Progenitor cell of endocrine pancreas (in vitro differentiated cells): Measurements from ENCODE around the gene NRP2. TPM values are rescaled to one million over a fixed set of nuclear protein-coding genes. Genes with fewer than 3 reads are reported as not detected.

ENCODE experiments used
- DNase-seq: peaks from one replicate; pipeline ENCODE4 v3.0.0; 2021; ENCODE audit warnings: low spot score; ENCODE audit not compliant: unreplicated experiment
- H3K27ac Mint-ChIP-seq: 2 replicates; pipeline ENCODE4 v1.8.0; 2021; ENCODE audit warnings: mild to moderate bottlenecking, moderate library complexity, mixed read lengths
- H3K27me3 Mint-ChIP-seq: 2 replicates; pipeline ENCODE4 v1.8.0; 2021; ENCODE audit warnings: mixed read lengths
- H3K36me3 Mint-ChIP-seq: 2 replicates; pipeline ENCODE4 v1.8.0; 2022; ENCODE audit warnings: mixed read lengths; ENCODE audit not compliant: insufficient read depth
- H3K4me1 Mint-ChIP-seq: 2 replicates; pipeline ENCODE4 v1.8.0; 2021; ENCODE audit warnings: low read depth, mixed read lengths
- H3K4me3 Mint-ChIP-seq: 2 replicates; pipeline ENCODE4 v1.8.0; 2021; ENCODE audit warnings: low read depth, mild to moderate bottlenecking, moderate library complexity, mixed read lengths
- H3K9me3 Mint-ChIP-seq: 2 replicates; pipeline ENCODE4 v1.8.0; 2021; ENCODE audit warnings: low read depth, mixed read lengths
- CTCF ChIP-seq: fragments of 200-600 bp; sonication (generic); IDR thresholded peaks from one replicate; pipeline ENCODE4 v1.5.0; 2021; ENCODE audit warnings: antibody characterized with exemption, mild to moderate bottlenecking; ENCODE audit not compliant: unreplicated experiment
- total RNA-seq: library from RNA; stranded (reverse); gene quantifications from 2 replicates; pipeline ENCODE4 v1.2.1, GENCODE V29; 2021

The NRP2 gene
- total RNA-seq, 1 donor from 2014 or later = 6.3 TPM

GRCh38 chr2:205750797-205751196, 68.5 kb downstream of the NRP2 start:
- no peaks in the 10 kb centered on the region for H3K36me3 Mint-ChIP-seq
- H3K4me3 Mint-ChIP-seq = no peak overlapping the region

GRCh38 chr2:205751569-205752031, 69.3 kb downstream of the NRP2 start:
- Mint-ChIP-seq H3K4me1 (peaks cover 22% of the 10 kb centered on the region), H3K36me3 (no peaks in the 10 kb centered on the region)

More at GRCh38 chr2:205750797-205751196, 68.5 kb downstream of the NRP2 start:
- no peak for DNase-seq
- H3K27me3 Mint-ChIP-seq = peaks cover 6% of the 10 kb centered on the region
- H3K4me1 Mint-ChIP-seq = peaks cover 22% of the 10 kb centered on the region
- no peaks in the 10 kb centered on the region for H3K9me3 Mint-ChIP-seq
- H3K27ac Mint-ChIP-seq = no peak overlapping the region
- TF ChIP-seq CTCF = no peak

GRCh38 chr2:205752296-205752820, 70.1 kb downstream of the NRP2 start:
- Mint-ChIP-seq H3K9me3 (no peaks in the 10 kb centered on the region), H3K4me3 (no peak overlapping the region), H3K27me3 (peaks cover 6% of the 10 kb centered on the region), H3K27ac (no peak overlapping the region), H3K36me3 (no peaks in the 10 kb centered on the region), H3K4me1 (peaks cover 24% of the 10 kb centered on the region)
- no peak for DNase-seq
- TF ChIP-seq CTCF = no peak

More at GRCh38 chr2:205751569-205752031, 69.3 kb downstream of the NRP2 start:
- Mint-ChIP-seq H3K27me3 (peaks cover 6% of the 10 kb centered on the region), H3K4me3 (no peak overlapping the region), H3K27ac (no peak overlapping the region), H3K9me3 (no peaks in the 10 kb centered on the region)
- DNase-seq = no peak
- no peak for TF ChIP-seq CTCF

GRCh38 chr2:205752924-205753323, 70.6 kb downstream of the NRP2 start:
- no peak for DNase-seq
- Mint-ChIP-seq H3K4me1 (peaks cover 24% of the 10 kb centered on the region), H3K9me3 (no peaks in the 10 kb centered on the region), H3K36me3 (no peaks in the 10 kb centered on the region), H3K4me3 (no peak overlapping the region), H3K27ac (no peak overlapping the region), H3K27me3 (peaks cover 6% of the 10 kb centered on the region)
- no peak for TF ChIP-seq CTCF

- no peak for DNase-seq
- peaks cover 8% of the 10 kb centered on the region for H3K27me3 Mint-ChIP-seq
- no peak overlapping the region for H3K4me3 Mint-ChIP-seq
- no peaks in the 10 kb centered on the region for H3K36me3 Mint-ChIP-seq
- no peak overlapping the region for H3K27ac Mint-ChIP-seq
- peaks cover 15% of the 10 kb centered on the region for H3K4me1 Mint-ChIP-seq
- TF ChIP-seq CTCF = no peak
- H3K9me3 Mint-ChIP-seq = no peaks in the 10 kb centered on the region
Measured at GRCh38 chr2:205754285-205754923, 72.1 kb downstream of the NRP2 start.
